AG04450 (cell line): ENCODE data around the gene MROH2B. TPM values are rescaled to one million over a fixed set of nuclear protein-coding genes. Genes with fewer than 3 reads are reported as not detected.
A peak's percentile ranks its signal among the peaks of the same experiment; 100 is the strongest.

Source experiments
- CTCF ChIA-PET: fragments of 300-600, 350-600 bp; formaldehyde crosslinking; extraction: SDS; loops from one replicate; lab custom pipeline; 2022; ENCODE audit warnings: antibody characterized with exemption, inconsistent platforms; lab: Charles Lee
- POLR2A ChIA-PET: fragments of 350-600 bp; formaldehyde crosslinking; extraction: SDS; loops from one replicate; lab custom pipeline; 2021; ENCODE audit warnings: antibody characterized with exemption, inconsistent platforms; lab: Yijun Ruan, JAX
- DNase-seq: peaks from one replicate; pipeline ENCODE4 v3.0.0-alpha.2; 2011; ENCODE audit warnings: low read depth, low spot score
- H3K27ac ChIP-seq: one replicate; pipeline ENCODE4 v1.5.1; 2012; ENCODE audit warnings: low read depth, low read length, control low read depth
- H3K27me3 ChIP-seq: one replicate; pipeline ENCODE4 v1.6.0; 2012; ENCODE audit warnings: low read length; ENCODE audit not compliant: control insufficient read depth, insufficient read depth
- H3K4me3 ChIP-seq: 2 replicates; pipeline ENCODE4 v1.5.1; 2011; ENCODE audit warnings: mild to moderate bottlenecking, low read depth, low read length, control low read depth
- H3K9me3 ChIP-seq: 2 replicates; pipeline ENCODE4 v1.5.1; 2012; ENCODE audit warnings: low read length; ENCODE audit not compliant: control insufficient read depth, insufficient read depth
- CTCF ChIP-seq: IDR thresholded peaks from 2 replicates; pipeline ENCODE4 v1.5.1; 2011; ENCODE audit warnings: low read depth, low read length, control low read depth, inconsistent platforms
- polyA plus RNA-seq: library from polyadenylated mRNA; depleted of rRNA; stranded (reverse); fragments of >200 nt; gene quantifications from 2 replicates; pipeline ENCODE4 v1.2.3, GENCODE V29; 2011

MROH2B gene
- polyA plus RNA-seq, 1 experiment: not detected

GRCh38 chr5:40985501-40985900 lies 85.6 kb downstream of the MROH2B start:
- no peak for DNase-seq
- H3K27ac ChIP-seq: peak overlapping the region; percentile 22
- no peaks in the 10 kb centered on the region for H3K27me3 ChIP-seq
- H3K4me3 ChIP-seq: no peak overlapping the region
- POLR2A ChIA-PET: interaction anchor here (1.0 kb wide), 2 partner anchors 124 to 130 kb away, joined by 3 read pairs; no protein-coding TSS in a partner anchor
- H3K9me3 ChIP-seq: no peaks in the 10 kb centered on the region
- CTCF ChIA-PET: no interaction called here
- no peak for TF ChIP-seq CTCF

DNA sequence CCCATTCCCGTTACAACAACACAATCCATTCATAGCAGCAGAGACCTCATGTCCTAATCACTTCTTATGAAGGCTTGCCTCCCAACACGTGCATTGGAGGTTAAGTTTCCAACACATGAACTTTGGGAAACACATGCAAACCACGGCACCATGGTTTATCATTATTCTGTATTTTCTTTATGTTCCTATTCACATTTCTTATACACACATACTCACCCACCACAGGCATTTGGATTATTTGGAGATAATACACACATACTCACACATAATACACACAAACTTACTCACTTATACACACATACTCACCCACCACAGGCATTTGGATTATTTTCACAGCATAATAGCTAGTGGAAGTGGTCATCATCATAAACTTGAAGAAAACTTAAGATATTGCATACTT lies 86.3 kb downstream of the MROH2B start:
- H3K9me3 ChIP-seq: no peaks in the 10 kb centered on the region
- H3K27me3 ChIP-seq: no peaks in the 10 kb centered on the region
- peak overlapping the region; percentile 73 for H3K27ac ChIP-seq
- POLR2A ChIA-PET: interaction anchor here (1.0 kb wide), 2 partner anchors 125 to 130 kb away, joined by 3 read pairs; no protein-coding TSS in a partner anchor
- no peak for TF ChIP-seq CTCF
- no peak overlapping the region for H3K4me3 ChIP-seq
- CTCF ChIA-PET: no interaction called here
- peak; percentile 84 for DNase-seq

GRCh38 chr5:40983781-40984180 lies 87.4 kb downstream of the MROH2B start:
- DNase-seq: no peak

DNA sequence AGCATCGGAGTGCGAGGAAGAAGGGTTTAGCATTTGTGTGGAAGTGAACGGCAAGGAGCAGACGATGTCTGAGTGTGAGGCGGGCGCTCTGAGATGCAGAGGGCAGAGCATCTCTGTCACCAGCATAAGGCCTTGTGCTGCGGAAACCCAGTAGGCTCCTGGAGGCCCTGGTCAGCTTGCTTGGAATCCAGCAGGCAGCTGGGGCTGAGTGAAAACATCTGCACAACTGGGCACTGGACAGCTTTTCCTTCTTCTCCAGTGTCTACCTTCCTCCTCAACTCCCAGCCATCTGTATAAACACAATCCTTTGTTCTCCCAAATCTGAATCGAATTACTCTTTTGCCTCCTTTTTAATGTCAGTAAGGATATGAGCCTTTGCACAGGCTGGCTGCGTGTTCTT lies 89.7 kb downstream of the MROH2B start:
- H3K4me3 ChIP-seq: no peak overlapping the region
- no peak for DNase-seq
- no peaks in the 10 kb centered on the region for H3K9me3 ChIP-seq
- H3K27me3 ChIP-seq: no peaks in the 10 kb centered on the region
- no peak overlapping the region for H3K27ac ChIP-seq
- no peak for TF ChIP-seq CTCF
- CTCF ChIA-PET: no interaction called here
- POLR2A ChIA-PET: no interaction called here

More at GRCh38 chr5:40983781-40984180, 87.4 kb downstream of the MROH2B start:
- Histone ChIP-seq H3K27me3 (no peaks in the 10 kb centered on the region), H3K4me3 (no peak overlapping the region), H3K9me3 (no peaks in the 10 kb centered on the region), H3K27ac (no peak overlapping the region)
- CTCF ChIA-PET: no interaction called here
- TF ChIP-seq CTCF: no peak
- POLR2A ChIA-PET: no interaction called here

DNA sequence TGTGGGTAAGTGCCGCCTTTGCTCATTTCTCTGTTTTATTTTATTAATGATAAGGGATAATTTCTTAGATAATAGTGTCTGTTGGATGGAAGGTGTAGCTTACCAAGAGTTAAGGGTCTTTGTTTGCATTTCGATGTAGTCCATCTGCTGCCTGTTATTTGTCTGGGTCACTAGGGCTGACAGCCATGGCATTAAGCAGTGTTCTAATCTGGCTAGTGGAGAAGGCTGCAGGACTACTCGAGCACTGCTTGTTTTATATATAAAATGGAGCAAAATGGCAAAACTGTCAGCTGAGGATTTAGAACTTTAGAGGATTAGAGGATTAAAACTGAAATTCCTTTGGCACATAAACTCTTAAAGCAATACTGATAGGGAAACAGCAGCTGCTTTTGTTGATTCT lies 94.3 kb downstream of the MROH2B start:
- ChIA-PET CTCF (interaction anchor here (0.7 kb wide), 1 partner anchor 72 kb away, joined by 4 read pairs; no protein-coding TSS in a partner anchor), POLR2A (interaction anchor here (0.6 kb wide), 1 partner anchor 262 kb away, joined by 7 read pairs; no protein-coding TSS in a partner anchor)

More for the DNA sequence above, 94.3 kb downstream of the MROH2B start:
- TF ChIP-seq CTCF: no peak
- H3K4me3 ChIP-seq: no peak overlapping the region
- no peaks in the 10 kb centered on the region for H3K9me3 ChIP-seq
- no peak overlapping the region for H3K27ac ChIP-seq
- H3K27me3 ChIP-seq: no peaks in the 10 kb centered on the region
- no peak for DNase-seq
